ENCODE data around the gene ROM1.
A peak's percentile ranks its signal among the peaks of the same experiment; 100 is the strongest.

ROM1 gene

DNA sequence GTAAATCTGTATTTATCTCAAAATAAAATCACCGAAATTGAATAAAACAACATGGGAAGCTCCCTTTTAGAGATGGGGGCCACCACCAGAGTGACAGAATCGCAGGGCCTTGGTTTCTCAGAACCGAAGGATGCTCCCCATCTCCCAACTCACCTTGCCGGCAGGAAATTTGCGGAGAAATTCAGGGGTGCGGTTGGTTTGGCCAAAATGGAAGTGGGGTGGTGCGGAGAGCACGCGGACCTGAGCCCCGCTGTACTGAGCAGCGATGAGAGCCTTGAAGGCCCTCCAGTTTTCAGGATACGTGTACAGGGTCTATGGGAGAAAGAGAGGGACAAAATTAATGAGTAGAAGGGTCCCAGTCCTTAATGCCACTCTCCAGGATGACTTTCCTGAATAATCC is 40.6 kb upstream of the ROM1 start:
- H3K79me2 ChIP-seq (ENCODE audit: low read length): peaks cover 66% of the 10 kb centered on the region
- H3K4me1 ChIP-seq (ENCODE audit: low read length): peaks cover 19% of the 10 kb centered on the region
- TF ChIP-seq EZH2phosphoT487 (IDR thresholded peaks at IDR 0.05; ENCODE audit: low read length) (no peak), EZH2 (optimal IDR thresholded peaks at IDR 0.05; ENCODE audit: low read depth, low read length) (no peak)
- TF ChIP-seq, protein P1, sequence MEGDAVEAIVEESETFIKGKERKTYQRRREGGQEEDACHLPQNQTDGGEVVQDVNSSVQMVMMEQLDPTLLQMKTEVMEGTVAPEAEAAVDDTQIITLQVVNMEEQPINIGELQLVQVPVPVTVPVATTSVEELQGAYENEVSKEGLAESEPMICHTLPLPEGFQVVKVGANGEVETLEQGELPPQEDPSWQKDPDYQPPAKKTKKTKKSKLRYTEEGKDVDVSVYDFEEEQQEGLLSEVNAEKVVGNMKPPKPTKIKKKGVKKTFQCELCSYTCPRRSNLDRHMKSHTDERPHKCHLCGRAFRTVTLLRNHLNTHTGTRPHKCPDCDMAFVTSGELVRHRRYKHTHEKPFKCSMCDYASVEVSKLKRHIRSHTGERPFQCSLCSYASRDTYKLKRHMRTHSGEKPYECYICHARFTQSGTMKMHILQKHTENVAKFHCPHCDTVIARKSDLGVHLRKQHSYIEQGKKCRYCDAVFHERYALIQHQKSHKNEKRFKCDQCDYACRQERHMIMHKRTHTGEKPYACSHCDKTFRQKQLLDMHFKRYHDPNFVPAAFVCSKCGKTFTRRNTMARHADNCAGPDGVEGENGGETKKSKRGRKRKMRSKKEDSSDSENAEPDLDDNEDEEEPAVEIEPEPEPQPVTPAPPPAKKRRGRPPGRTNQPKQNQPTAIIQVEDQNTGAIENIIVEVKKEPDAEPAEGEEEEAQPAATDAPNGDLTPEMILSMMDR (IDR thresholded peaks at IDR 0.05; ENCODE audit: low read length): no peak

DNA sequence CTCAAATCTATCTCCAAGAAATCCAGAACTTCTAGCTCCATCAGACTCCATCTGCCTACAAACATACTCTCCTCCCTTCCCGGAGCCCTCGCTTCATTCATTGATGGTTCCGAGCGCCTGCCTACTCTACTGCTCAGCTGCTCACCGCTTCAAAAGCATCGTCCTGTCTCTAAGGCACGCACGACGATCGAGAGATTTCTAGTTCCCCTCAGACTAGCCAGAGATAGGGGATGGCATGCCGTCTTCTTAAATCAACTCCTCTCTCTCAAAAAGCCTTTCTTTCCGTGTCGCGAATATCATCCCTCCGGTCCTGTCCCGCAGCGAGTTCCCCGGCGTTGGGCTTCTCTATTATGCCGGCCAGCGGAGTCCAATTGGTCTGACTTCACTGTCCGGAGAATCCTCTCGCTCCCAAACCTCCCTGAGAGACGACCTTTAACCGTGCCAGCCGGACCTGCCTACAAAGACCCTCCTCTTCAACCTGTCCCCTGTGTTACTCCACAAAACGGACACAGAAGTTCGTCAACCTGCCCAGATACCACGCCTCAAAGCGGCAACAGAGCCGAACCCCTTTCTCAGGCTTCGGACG is 40.0 kb upstream of the ROM1 start:
- H4K20me1 ChIP-seq (ENCODE audit: insufficient read depth, low read length): no peaks in the 10 kb centered on the region
- peaks cover 19% of the 10 kb centered on the region for H3K4me1 ChIP-seq (ENCODE audit: low read length)
- H2AFZ ChIP-seq (ENCODE audit: low read length): peak overlapping the region; percentile 88
- no peak for DNase-seq
- peak overlapping the region; percentile 98 for H3K4me3 ChIP-seq (ENCODE audit: low read length)
- H3K79me2 ChIP-seq (ENCODE audit: low read length): peaks cover 60% of the 10 kb centered on the region
- H3K36me3 ChIP-seq (replicated peaks; ENCODE audit: insufficient read depth, low read length): peaks cover 6% of the 10 kb centered on the region; the same call in 1 of the 2 replicates
- no peaks in the 10 kb centered on the region for H3K27me3 ChIP-seq (replicated peaks; ENCODE audit: insufficient read depth, low read length)
- H3K9me3 ChIP-seq (replicated peaks; ENCODE audit: insufficient read depth, low read length): no peaks in the 10 kb centered on the region
- H3K27ac ChIP-seq (ENCODE audit: low read length): peak overlapping the region; percentile 58
- H3K4me2 ChIP-seq (ENCODE audit: low read depth, low read length): peak overlapping the region; percentile 67
- no peak for TF ChIP-seq EZH2phosphoT487 (IDR thresholded peaks at IDR 0.05; ENCODE audit: low read length)
- TF ChIP-seq EZH2 (optimal IDR thresholded peaks at IDR 0.05; ENCODE audit: low read depth, low read length): no peak
- TF ChIP-seq, protein P1 (IDR thresholded peaks at IDR 0.05; ENCODE audit: low read length): no peak
- no peaks in the 10 kb centered on the region for H3K9me2 ChIP-seq (replicated peaks; ENCODE audit: insufficient read depth, low read length)
- H3K9ac ChIP-seq (ENCODE audit: low read length): peak overlapping the region; percentile 95
- H3F3A ChIP-seq (ENCODE audit: insufficient read depth, low read length): peaks cover 10% of the 10 kb centered on the region; the same call in 1 of the 2 replicates

More for the DNA sequence above, 40.6 kb upstream of the ROM1 start:
- H3K9me3 ChIP-seq (replicated peaks; ENCODE audit: insufficient read depth, low read length): no peaks in the 10 kb centered on the region
- peaks cover 10% of the 10 kb centered on the region; the same call in 1 of the 2 replicates for H3F3A ChIP-seq (ENCODE audit: insufficient read depth, low read length)
- H4K20me1 ChIP-seq (ENCODE audit: insufficient read depth, low read length): no peaks in the 10 kb centered on the region
- no peak overlapping the region for H2AFZ ChIP-seq (ENCODE audit: low read length)
- no peaks in the 10 kb centered on the region for H3K9me2 ChIP-seq (replicated peaks; ENCODE audit: insufficient read depth, low read length)
- DNase-seq: no peak
- peak overlapping the region; percentile 98 for H3K4me3 ChIP-seq (ENCODE audit: low read length)
- H3K27ac ChIP-seq (ENCODE audit: low read length): no peak overlapping the region
- H3K9ac ChIP-seq (ENCODE audit: low read length): peak overlapping the region; percentile 95; the same call in 1 of the 2 replicates
- H3K36me3 ChIP-seq (replicated peaks; ENCODE audit: insufficient read depth, low read length): peaks cover 6% of the 10 kb centered on the region
- peak overlapping the region; percentile 67 for H3K4me2 ChIP-seq (ENCODE audit: low read depth, low read length)
- no peaks in the 10 kb centered on the region for H3K27me3 ChIP-seq (replicated peaks; ENCODE audit: insufficient read depth, low read length)

DNA sequence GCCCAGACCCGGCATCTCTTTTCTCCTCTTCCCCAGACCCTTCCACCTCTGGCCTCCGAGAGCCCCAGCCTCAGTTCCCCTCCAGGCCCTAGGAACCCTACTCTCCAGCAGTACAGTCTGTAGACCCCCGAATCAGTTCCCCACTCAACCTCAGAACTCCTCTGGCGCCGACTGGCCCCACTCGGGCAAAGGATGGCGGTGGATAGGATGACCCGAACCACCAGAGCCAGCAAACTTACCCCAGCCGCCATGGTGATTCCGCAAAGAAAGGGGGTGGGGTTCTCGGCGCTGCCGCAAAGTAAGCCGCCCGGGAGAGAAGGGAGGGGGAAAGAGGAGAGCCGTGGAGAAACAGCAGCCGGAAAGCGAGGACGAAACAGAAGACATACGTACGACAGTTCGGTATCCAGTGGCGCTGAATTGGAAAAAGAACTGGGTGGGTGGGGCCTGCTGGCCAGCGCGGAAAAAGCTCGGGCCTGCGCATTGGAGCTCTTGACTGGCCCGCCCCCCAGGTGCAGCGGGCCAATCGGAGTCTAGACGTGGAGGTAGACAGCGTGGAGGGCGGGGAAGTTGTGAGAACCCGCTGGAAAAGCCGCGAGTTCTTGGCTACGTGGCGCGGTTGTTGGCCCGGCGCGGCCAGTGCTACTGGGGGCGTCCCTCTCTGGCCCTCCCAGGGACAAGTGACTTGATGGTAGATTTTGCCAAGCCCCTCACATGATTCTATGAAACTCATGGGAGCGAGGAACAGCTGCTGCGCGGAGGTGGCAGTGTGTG is 39.3 kb upstream of the ROM1 start, which contains the start of gene EEF1G:
Gene EEF1G (minus strand): TSS at position 300 of the 771 bp plus-strand sequence. CDS start 49 bp downstream, at position 251.
- Histone ChIP-seq H3K27me3 (replicated peaks; ENCODE audit: insufficient read depth, low read length) (no peaks in the 10 kb centered on the region), H3K36me3 (replicated peaks; ENCODE audit: insufficient read depth, low read length) (peaks cover 3% of the 10 kb centered on the region; the same call in 1 of the 2 replicates), H3K4me2 (ENCODE audit: low read depth, low read length) (peak within 1 kb of the TSS; percentile 97), H3K9ac (ENCODE audit: low read length) (peak within 1 kb of the TSS; percentile 95), H3K4me3 (ENCODE audit: low read length) (peak within 1 kb of the TSS; percentile 98), H3K9me3 (replicated peaks; ENCODE audit: insufficient read depth, low read length) (no peaks in the 10 kb centered on the region), H2AFZ (ENCODE audit: low read length) (peak within 1 kb of the TSS; percentile 93), H4K20me1 (ENCODE audit: insufficient read depth, low read length) (no peaks in the 10 kb centered on the region), H3K4me1 (ENCODE audit: low read length) (peaks cover 19% of the 10 kb centered on the region), H3K9me2 (replicated peaks; ENCODE audit: insufficient read depth, low read length) (no peaks in the 10 kb centered on the region), H3K27ac (ENCODE audit: low read length) (peak within 1 kb of the TSS; percentile 62), H3F3A (ENCODE audit: insufficient read depth, low read length) (peaks cover 10% of the 10 kb centered on the region; the same call in 1 of the 2 replicates), H3K79me2 (ENCODE audit: low read length) (peaks cover 54% of the 10 kb centered on the region)
- peak; percentile 100 for DNase-seq
- no peak for TF ChIP-seq EZH2phosphoT487 (IDR thresholded peaks at IDR 0.05; ENCODE audit: low read length)
- TF ChIP-seq EZH2 (optimal IDR thresholded peaks at IDR 0.05; ENCODE audit: low read depth, low read length): no peak
- TF ChIP-seq, protein P1 (IDR thresholded peaks at IDR 0.05; ENCODE audit: low read length): no peak

All from MM.1S (cell line).